Measurements from ENCODE around the gene SUDS3.

GRCh38 chr12:118465706-118466105 is 89.4 kb downstream of the SUDS3 start:
- TF ChIP-seq EZH2 (IDR thresholded peaks at IDR 0.05; ENCODE audit: low read depth, unreplicated experiment): no peak
- TF ChIP-seq CTCF (conservative IDR thresholded peaks at IDR 0.05; ENCODE audit: low read depth in 2 of 2): no peak
- TF ChIP-seq POLR2AphosphoS5 (IDR thresholded peaks at IDR 0.05; ENCODE audit: low read depth): no peak
- no peak for TF ChIP-seq REST (IDR thresholded peaks at IDR 0.05; ENCODE audit: unreplicated experiment)
- TF ChIP-seq ZNF331 (CRISPR knock-in tag; IDR thresholded peaks at IDR 0.05; ENCODE audit: low read depth): no peak

All from GM23338 (cell line).